Immature natural killer cell (primary cell): ENCODE data around the gene MPEG1. TPM values are rescaled to one million over a fixed set of nuclear protein-coding genes. Genes with fewer than 3 reads are reported as not detected.

Source experiments
- DNase-seq, 3 donors: peaks; one replicate each; pipeline ENCODE4 v3.0.0; 2022; ENCODE audit warnings: mixed read lengths in 1 of 3
- H3K27ac Mint-ChIP-seq, 6 donors: one replicate each; pipeline ENCODE4 v1.8.0; 2020; ENCODE audit warnings: mixed read lengths in 6 of 6, mild to moderate bottlenecking in 5 of 6, inconsistent platforms in 4 of 6, moderate library complexity in 3 of 6
- H3K27me3 Mint-ChIP-seq, 3 donors: one replicate each; pipeline ENCODE4 v1.8.0; 2020 to 2021; ENCODE audit warnings: low read depth in 3 of 3, mild to moderate bottlenecking in 3 of 3, mixed read lengths in 3 of 3, moderate library complexity in 3 of 3, inconsistent platforms in 1 of 3
- H3K36me3 Mint-ChIP-seq, 3 donors: one replicate each; pipeline ENCODE4 v1.8.0; 2020; ENCODE audit warnings: mixed read lengths in 3 of 3, inconsistent platforms in 2 of 3, mild to moderate bottlenecking in 2 of 3
- H3K4me1 Mint-ChIP-seq, 2 donors: one replicate each; pipeline ENCODE4 v1.8.0; 2020; ENCODE audit warnings: inconsistent platforms in 2 of 2, mild to moderate bottlenecking in 2 of 2, mixed read lengths in 2 of 2, moderate library complexity in 1 of 2
- H3K4me3 Mint-ChIP-seq, 5 donors: one replicate each; pipeline ENCODE4 v1.8.0; 2020; ENCODE audit warnings: mild to moderate bottlenecking in 5 of 5, mixed read lengths in 5 of 5, inconsistent platforms in 3 of 5, moderate library complexity in 3 of 5
- H3K9me3 Mint-ChIP-seq, 6 donors: one replicate each; pipeline ENCODE4 v1.8.0; 2020; ENCODE audit warnings: mild to moderate bottlenecking in 6 of 6, mixed read lengths in 6 of 6, inconsistent platforms in 4 of 6, moderate library complexity in 3 of 6
- polyA plus RNA-seq, 3 donors: library from polyadenylated mRNA; unstranded; fragments of 300-500 nt; fragmentation: Illumina TruSeq; gene quantifications; one replicate each; pipeline ENCODE4 v1.2.3, GENCODE V29; 2021

Gene MPEG1
- polyA plus RNA-seq, 3 donors from 2014 or later = 1.7 to 13.2 (median 7.1) TPM

GRCh38 chr11:59225017-59225416, 12.3 kb upstream of the MPEG1 start:
- DNase-seq = no peak
- H3K4me3 Mint-ChIP-seq = no peak overlapping the region
- H3K36me3 Mint-ChIP-seq = peaks cover 0 to 3% (median 0%) of the 10 kb centered on the region in 3 donors
- peaks cover 0 to 2% (median 0%) of the 10 kb centered on the region in 6 donors for H3K9me3 Mint-ChIP-seq
- peaks cover 0 to 4% (median 4%) of the 10 kb centered on the region in 3 donors for H3K27me3 Mint-ChIP-seq
- peaks cover 3 to 16% of the 10 kb centered on the region in 2 donors for H3K4me1 Mint-ChIP-seq
- no peak overlapping the region for H3K27ac Mint-ChIP-seq

GRCh38 chr11:59224351-59224928, 11.7 kb upstream of the MPEG1 start:
- no peak for DNase-seq
- H3K4me3 Mint-ChIP-seq = no peak overlapping the region
- peaks cover 0 to 4% (median under 1%) of the 10 kb centered on the region in 3 donors for H3K27me3 Mint-ChIP-seq
- no peaks in the 10 kb centered on the region for H3K9me3 Mint-ChIP-seq
- H3K4me1 Mint-ChIP-seq = peaks cover 3 to 16% of the 10 kb centered on the region in 2 donors
- H3K27ac Mint-ChIP-seq = peak overlapping the region in 1 of 6 donors; percentile 17
- H3K36me3 Mint-ChIP-seq = peaks cover 0 to 3% (median 0%) of the 10 kb centered on the region in 3 donors

- Mint-ChIP-seq H3K4me1 (peaks cover 3 to 16% of the 10 kb centered on the region in 2 donors), H3K36me3 (peaks cover 0 to 3% (median 0%) of the 10 kb centered on the region in 3 donors), H3K9me3 (no peaks in the 10 kb centered on the region), H3K27me3 (peaks cover 0 to 4% (median 0%) of the 10 kb centered on the region in 3 donors), H3K4me3 (peak overlapping the region in 1 of 5 donors; percentile 19), H3K27ac (peak overlapping the region in 1 of 6 donors; percentile 38)
- DNase-seq = no peak
These were observed 10.9 kb upstream of the MPEG1 start for GRCh38 chr11:59223611-59224010.

GRCh38 chr11:59223177-59223576, 10.4 kb upstream of the MPEG1 start:
- H3K27me3 Mint-ChIP-seq = peaks cover 0 to 4% (median 0%) of the 10 kb centered on the region in 3 donors
- H3K4me3 Mint-ChIP-seq = no peak overlapping the region
- peaks cover 3 to 16% of the 10 kb centered on the region in 2 donors for H3K4me1 Mint-ChIP-seq
- DNase-seq = no peak
- peaks cover 0 to 3% (median 0%) of the 10 kb centered on the region in 3 donors for H3K36me3 Mint-ChIP-seq
- no peaks in the 10 kb centered on the region for H3K9me3 Mint-ChIP-seq
- no peak overlapping the region for H3K27ac Mint-ChIP-seq

GRCh38 chr11:59222464-59223060, 9.8 kb upstream of the MPEG1 start:
- no peak overlapping the region for H3K4me3 Mint-ChIP-seq
- no peaks in the 10 kb centered on the region for H3K9me3 Mint-ChIP-seq
- peaks cover 3 to 16% of the 10 kb centered on the region in 2 donors for H3K4me1 Mint-ChIP-seq
- H3K36me3 Mint-ChIP-seq = peaks cover 0 to 3% (median 0%) of the 10 kb centered on the region in 3 donors
- DNase-seq = no peak
- H3K27ac Mint-ChIP-seq = no peak overlapping the region
- H3K27me3 Mint-ChIP-seq = peaks cover 0 to 4% (median 0%) of the 10 kb centered on the region in 3 donors

- Mint-ChIP-seq H3K27ac (no peak overlapping the region), H3K9me3 (no peaks in the 10 kb centered on the region), H3K4me1 (peaks cover 3 to 25% of the 10 kb centered on the region in 2 donors), H3K27me3 (peaks cover 0 to 4% (median 0%) of the 10 kb centered on the region in 3 donors), H3K36me3 (peaks cover 0 to 3% (median 0%) of the 10 kb centered on the region in 3 donors), H3K4me3 (no peak overlapping the region)
- no peak for DNase-seq
These were observed 8.7 kb upstream of the MPEG1 start for GRCh38 chr11:59221441-59221840.

GRCh38 chr11:59219836-59220235, 7.1 kb upstream of the MPEG1 start:
- Mint-ChIP-seq H3K4me3 (no peak overlapping the region), H3K4me1 (peaks cover 3 to 28% of the 10 kb centered on the region in 2 donors), H3K9me3 (no peaks in the 10 kb centered on the region), H3K36me3 (peaks cover 0 to 3% (median 0%) of the 10 kb centered on the region in 3 donors), H3K27me3 (peaks cover 0 to 4% (median 0%) of the 10 kb centered on the region in 3 donors), H3K27ac (no peak overlapping the region)
- DNase-seq = no peak

GRCh38 chr11:59218893-59219292, 6.2 kb upstream of the MPEG1 start:
- Mint-ChIP-seq H3K27me3 (no peaks in the 10 kb centered on the region), H3K27ac (no peak overlapping the region)

GRCh38 chr11:59218319-59218718, 5.6 kb upstream of the MPEG1 start:
- Mint-ChIP-seq H3K36me3 (peaks cover 0 to 3% (median 0%) of the 10 kb centered on the region in 3 donors), H3K9me3 (no peaks in the 10 kb centered on the region), H3K27me3 (no peaks in the 10 kb centered on the region), H3K27ac (no peak overlapping the region), H3K4me3 (no peak overlapping the region), H3K4me1 (peaks cover 0 to 13% of the 10 kb centered on the region in 2 donors)
- DNase-seq = no peak

More at GRCh38 chr11:59218893-59219292, 6.2 kb upstream of the MPEG1 start:
- Mint-ChIP-seq H3K36me3 (peaks cover 0 to 3% (median 0%) of the 10 kb centered on the region in 3 donors), H3K9me3 (no peaks in the 10 kb centered on the region), H3K4me3 (no peak overlapping the region), H3K4me1 (peaks cover under 1 to 19% of the 10 kb centered on the region in 2 donors)
- DNase-seq = no peak

GRCh38 chr11:59216641-59217564, 4.2 kb upstream of the MPEG1 start:
- Mint-ChIP-seq H3K4me1 (peaks cover 0 to 12% of the 10 kb centered on the region in 2 donors), H3K27ac (no peak overlapping the region)

GRCh38 chr11:59214141-59214893, 1.6 kb upstream of the MPEG1 start:
- Mint-ChIP-seq H3K4me1 (peaks cover 0 to 12% of the 10 kb centered on the region in 2 donors), H3K36me3 (no peaks in the 10 kb centered on the region), H3K27ac (no peak overlapping the region), H3K9me3 (no peaks in the 10 kb centered on the region), H3K27me3 (peaks cover 0 to 7% (median 7%) of the 10 kb centered on the region in 3 donors), H3K4me3 (no peak overlapping the region)
- DNase-seq = no peak

More at GRCh38 chr11:59216641-59217564, 4.2 kb upstream of the MPEG1 start:
- H3K4me3 Mint-ChIP-seq = peak overlapping the region in 1 of 5 donors; percentile 25
- no peaks in the 10 kb centered on the region for H3K9me3 Mint-ChIP-seq
- no peaks in the 10 kb centered on the region for H3K27me3 Mint-ChIP-seq
- DNase-seq = peak in 1 of 3 donors; percentile 5
- H3K36me3 Mint-ChIP-seq = peaks cover 0 to 3% (median 0%) of the 10 kb centered on the region in 3 donors

GRCh38 chr11:59212222-59212621, 505 bp downstream of the MPEG1 start:
- no peak overlapping the region for H3K4me3 Mint-ChIP-seq

GRCh38 chr11:59208956-59209355, 3.8 kb downstream of the MPEG1 start:
- Mint-ChIP-seq H3K4me1 (peaks cover 6 to 16% of the 10 kb centered on the region in 2 donors), H3K4me3 (no peak overlapping the region)

More at GRCh38 chr11:59212222-59212621, 505 bp downstream of the MPEG1 start:
- DNase-seq = no peak
- Mint-ChIP-seq H3K4me1 (peaks cover 4 to 25% of the 10 kb centered on the region in 2 donors), H3K9me3 (no peaks in the 10 kb centered on the region), H3K27me3 (peaks cover 4 to 9% (median 7%) of the 10 kb centered on the region in 3 donors), H3K36me3 (no peaks in the 10 kb centered on the region), H3K27ac (peak overlapping the region in 1 of 6 donors; percentile 9)

More at GRCh38 chr11:59208956-59209355, 3.8 kb downstream of the MPEG1 start:
- Mint-ChIP-seq H3K9me3 (no peaks in the 10 kb centered on the region), H3K27me3 (peaks cover 4 to 9% (median 8%) of the 10 kb centered on the region in 3 donors), H3K36me3 (no peaks in the 10 kb centered on the region), H3K27ac (no peak overlapping the region)
- no peak for DNase-seq
